ENCODE measurements around the gene AP2A2. TPM values are rescaled to one million over a fixed set of nuclear protein-coding genes. Genes with fewer than 3 reads are reported as not detected.

Gene AP2A2
- total and polyA plus RNA-seq, 11 donors = 20.4 to 71.4 (median 36.5) TPM

DNA sequence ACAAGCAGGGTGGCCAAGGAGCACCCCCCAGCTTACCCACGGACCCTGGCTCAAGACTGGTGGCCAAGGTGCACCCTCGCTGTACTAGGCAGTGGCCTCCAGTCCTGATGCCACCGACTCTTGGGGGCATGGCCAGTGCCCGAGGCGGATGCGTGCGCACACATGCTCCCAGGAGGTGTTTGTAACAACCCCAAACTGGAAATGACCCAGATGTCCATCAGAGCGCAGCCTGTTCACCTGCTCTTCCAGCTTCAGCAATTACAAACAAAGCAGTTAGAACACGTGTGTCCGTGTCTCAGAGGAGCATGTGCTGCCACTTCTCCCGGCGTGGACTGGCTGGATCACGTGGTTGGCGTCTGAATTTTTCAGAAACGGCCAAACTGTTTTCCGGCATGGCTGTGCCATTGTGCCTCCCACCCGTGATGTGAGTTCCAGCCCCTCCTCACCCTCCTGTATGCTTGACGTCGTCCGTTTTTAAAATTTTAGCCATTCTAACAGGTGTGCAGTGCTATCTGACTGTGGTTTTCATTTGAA, 118.0 kb downstream of the AP2A2 start:
- TF ChIP-seq POLR2A (IDR thresholded peaks at IDR 0.05) = no peak
- TF ChIP-seq, protein P1, sequence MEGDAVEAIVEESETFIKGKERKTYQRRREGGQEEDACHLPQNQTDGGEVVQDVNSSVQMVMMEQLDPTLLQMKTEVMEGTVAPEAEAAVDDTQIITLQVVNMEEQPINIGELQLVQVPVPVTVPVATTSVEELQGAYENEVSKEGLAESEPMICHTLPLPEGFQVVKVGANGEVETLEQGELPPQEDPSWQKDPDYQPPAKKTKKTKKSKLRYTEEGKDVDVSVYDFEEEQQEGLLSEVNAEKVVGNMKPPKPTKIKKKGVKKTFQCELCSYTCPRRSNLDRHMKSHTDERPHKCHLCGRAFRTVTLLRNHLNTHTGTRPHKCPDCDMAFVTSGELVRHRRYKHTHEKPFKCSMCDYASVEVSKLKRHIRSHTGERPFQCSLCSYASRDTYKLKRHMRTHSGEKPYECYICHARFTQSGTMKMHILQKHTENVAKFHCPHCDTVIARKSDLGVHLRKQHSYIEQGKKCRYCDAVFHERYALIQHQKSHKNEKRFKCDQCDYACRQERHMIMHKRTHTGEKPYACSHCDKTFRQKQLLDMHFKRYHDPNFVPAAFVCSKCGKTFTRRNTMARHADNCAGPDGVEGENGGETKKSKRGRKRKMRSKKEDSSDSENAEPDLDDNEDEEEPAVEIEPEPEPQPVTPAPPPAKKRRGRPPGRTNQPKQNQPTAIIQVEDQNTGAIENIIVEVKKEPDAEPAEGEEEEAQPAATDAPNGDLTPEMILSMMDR (IDR thresholded peaks at IDR 0.05) = no peak
- H3K36me3 ChIP-seq = no peaks in the 10 kb centered on the region
- H3K4me3 ChIP-seq = no peak overlapping the region
- no peak overlapping the region for H3K27ac ChIP-seq
- H3K27me3 ChIP-seq = peaks cover 0 to 25% (median 6%) of the 10 kb centered on the region in 9 donors
- intact Hi-C loops (cut with DNase I) = no loop called here
- H3K4me1 ChIP-seq = peaks cover 0 to 3% (median 0%) of the 10 kb centered on the region in 12 donors
- ATAC-seq (no peak), DNase-seq (peak in 2 of 5 donors; percentile 8 to 44)
- H3K9me3 ChIP-seq = peaks cover 0 to 6% (median 0%) of the 10 kb centered on the region in 12 donors
- WGBS, 4 donors = 90 to 91% (median 90%) methylated on average over 19 to 20 of the region's 20 CpGs

GRCh38 chr11:1044160-1044559, 118.5 kb downstream of the AP2A2 start:
- TF ChIP-seq, protein P1 (IDR thresholded peaks at IDR 0.05) = no peak
- TF ChIP-seq POLR2A (IDR thresholded peaks at IDR 0.05) = no peak
- Histone ChIP-seq H3K27me3 (peaks cover 0 to 29% (median 6%) of the 10 kb centered on the region in 9 donors), H3K36me3 (no peaks in the 10 kb centered on the region), H3K4me3 (no peak overlapping the region), H3K9me3 (peaks cover 0 to 6% (median 0%) of the 10 kb centered on the region in 12 donors), H3K4me1 (peaks cover 0 to 3% (median 0%) of the 10 kb centered on the region in 12 donors), H3K27ac (no peak overlapping the region)
- DNase-seq = no peak
- intact Hi-C loops (cut with DNase I) = no loop called here
- no peak for ATAC-seq
- WGBS, 4 donors = 65 to 78% (median 74%) methylated on average over 6 of the region's 6 CpGs

DNA sequence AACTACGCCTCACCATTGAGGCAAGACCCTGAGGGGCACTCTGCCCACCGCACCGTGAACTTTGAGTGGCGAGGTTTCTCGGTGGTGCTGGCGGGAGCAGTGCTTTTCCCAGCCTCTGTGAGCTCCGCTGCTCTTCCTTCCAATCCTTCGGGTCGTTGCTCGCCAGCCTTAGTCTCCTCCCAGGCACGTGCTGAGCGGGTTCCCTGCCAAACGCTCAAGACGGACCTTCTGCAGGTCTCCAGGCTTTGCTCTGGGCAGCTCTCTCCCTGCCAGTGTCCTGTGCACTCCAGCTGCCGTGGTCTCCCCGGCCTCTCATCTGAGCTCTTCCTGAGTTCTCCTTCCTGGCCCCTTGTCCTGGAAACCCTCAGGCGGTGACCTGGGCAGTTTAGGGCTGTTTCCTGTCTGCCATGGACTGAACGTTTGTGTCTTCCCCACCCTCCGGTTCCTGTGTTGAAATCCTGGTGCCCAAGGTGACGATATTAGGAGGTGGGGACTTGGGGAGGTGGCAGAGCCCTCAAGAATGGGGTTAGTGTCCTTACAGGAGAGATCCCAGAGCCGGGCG, 122.0 kb downstream of the AP2A2 start:
- H3K36me3 ChIP-seq = no peaks in the 10 kb centered on the region
- ATAC-seq (no peak), DNase-seq (peak in 2 of 5 donors; percentile 10 to 24)
- H3K27me3 ChIP-seq = peaks cover 0 to 45% (median 5%) of the 10 kb centered on the region in 9 donors
- peaks cover 0 to 6% (median 0%) of the 10 kb centered on the region in 12 donors for H3K9me3 ChIP-seq
- H3K27ac ChIP-seq = no peak overlapping the region
- TF ChIP-seq, protein P1 (IDR thresholded peaks at IDR 0.05) = no peak
- TF ChIP-seq POLR2A (IDR thresholded peaks at IDR 0.05) = no peak
- H3K4me3 ChIP-seq = no peak overlapping the region
- 58 to 66% (median 65%) methylated on average over 22 of the region's 22 CpGs for WGBS, 4 donors
- intact Hi-C loops (cut with DNase I) = loop anchor here in 1 of 10 donors (5.0 kb wide), 1 partner anchor 145 kb away; no protein-coding TSS in a partner anchor
- H3K4me1 ChIP-seq = peaks cover 0 to 8% (median 0%) of the 10 kb centered on the region in 12 donors

DNA sequence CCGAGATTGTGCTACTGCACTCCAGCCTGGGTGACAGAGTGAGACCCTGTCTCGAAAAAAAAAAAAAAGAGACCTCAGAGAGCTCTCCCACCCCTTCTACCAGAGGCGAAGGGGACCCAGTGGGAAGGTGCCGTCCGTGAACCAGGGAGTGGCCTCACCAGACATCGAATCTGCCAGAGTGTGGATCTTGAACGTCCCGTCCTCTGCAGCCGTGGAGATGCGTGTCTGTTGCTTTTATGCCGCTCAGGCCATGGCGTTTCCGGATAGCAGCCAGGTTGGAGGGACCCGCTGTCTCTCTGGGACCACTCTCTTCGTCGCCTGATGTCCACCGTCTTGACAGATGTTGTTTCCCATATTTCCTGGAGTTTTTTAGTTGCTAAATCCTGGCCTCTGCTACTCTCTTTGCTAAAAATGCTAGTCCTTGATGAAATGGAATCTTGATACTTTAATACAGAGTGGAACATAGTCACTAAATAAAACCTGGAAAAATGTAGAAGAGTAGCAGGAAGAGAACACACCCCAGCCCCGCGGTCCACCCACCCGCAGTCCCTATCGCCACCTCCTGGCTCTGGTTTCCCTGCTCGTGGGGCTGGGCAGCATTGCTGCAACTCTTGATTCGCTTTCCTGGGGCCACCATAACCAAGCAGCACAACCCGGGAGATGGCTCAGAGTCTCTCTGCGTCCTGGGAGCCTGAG, 122.9 kb downstream of the AP2A2 start:
- peak in 1 of 5 donors; percentile 47 for DNase-seq
- Histone ChIP-seq H3K27ac (no peak overlapping the region), H3K9me3 (peaks cover 0 to 6% (median 0%) of the 10 kb centered on the region in 12 donors), H3K4me1 (peaks cover 0 to 9% (median 0%) of the 10 kb centered on the region in 12 donors), H3K4me3 (no peak overlapping the region), H3K36me3 (no peaks in the 10 kb centered on the region), H3K27me3 (peaks cover 0 to 49% (median 5%) of the 10 kb centered on the region in 9 donors)
- 54 to 73% (median 65%) methylated on average over 25 of the region's 25 CpGs for WGBS, 4 donors
- TF ChIP-seq, protein P1 (IDR thresholded peaks at IDR 0.05) = no peak
- TF ChIP-seq POLR2A (IDR thresholded peaks at IDR 0.05) = no peak
- intact Hi-C loops (cut with DNase I) = loop anchor here in 1 of 10 donors (5.0 kb wide), 1 partner anchor 146 kb away; no protein-coding TSS in a partner anchor
- no peak for ATAC-seq
